Activated T-cell treated with anti-CD3 and anti-CD28 coated beads, Interleukin-2, amount 50 U/mL, for 4 hours (primary cell): ENCODE measurements around the gene DHRS2. TPM values are rescaled to one million over a fixed set of nuclear protein-coding genes. Genes with fewer than 3 reads are reported as not detected.

ENCODE experiments used
- ATAC-seq, 2 donors: fragments of 200-7000 bp; cut with Tn5 transposase; one replicate each; pipeline ENCODE4 v1.10.0; 2021
- DNase-seq: peaks from one replicate; pipeline ENCODE4 v3.0.0-alpha.2; 2020
- H3K27me3 Mint-ChIP-seq: one replicate; pipeline ENCODE4 v1.8.0; 2021; ENCODE audit warnings: low read depth, mixed read lengths
- H3K36me3 Mint-ChIP-seq: one replicate; pipeline ENCODE4 v1.8.0; 2022; ENCODE audit warnings: mixed read lengths; ENCODE audit not compliant: insufficient read depth
- H3K4me1 Mint-ChIP-seq: one replicate; pipeline ENCODE4 v1.8.0; 2021; ENCODE audit warnings: low read depth, mixed read lengths
- H3K4me3 Mint-ChIP-seq: one replicate; pipeline ENCODE4 v1.8.0; 2021; ENCODE audit warnings: mild to moderate bottlenecking, moderate library complexity, mixed read lengths
- H3K9me3 Mint-ChIP-seq: one replicate; pipeline ENCODE4 v1.8.0; 2021; ENCODE audit warnings: mixed read lengths
- total RNA-seq, 3 donors: library from RNA; stranded (reverse); gene quantifications; one replicate each; pipeline ENCODE4 v1.2.1, GENCODE V29; 2021

Gene DHRS2
- total RNA-seq, 3 donors from 2014 or later, result 1.4 to 3.2 (median 1.7) TPM

GRCh38 chr14:23693252-23693775 is 57.1 kb downstream of the DHRS2 start:
- H3K36me3 Mint-ChIP-seq, result peaks cover 1% of the 10 kb centered on the region
- no peaks in the 10 kb centered on the region for H3K4me1 Mint-ChIP-seq
- H3K4me3 Mint-ChIP-seq, result no peak overlapping the region
- DNase-seq (no peak), ATAC-seq (no peak)
- H3K9me3 Mint-ChIP-seq, result peaks cover 5% of the 10 kb centered on the region
- H3K27me3 Mint-ChIP-seq, result peaks cover 21% of the 10 kb centered on the region

- Mint-ChIP-seq H3K4me1 (no peaks in the 10 kb centered on the region), H3K27me3 (peaks cover 26% of the 10 kb centered on the region), H3K36me3 (peaks cover 1% of the 10 kb centered on the region), H3K4me3 (no peak overlapping the region), H3K9me3 (peaks cover 5% of the 10 kb centered on the region)
- ATAC-seq, result no peak
- DNase-seq, result no peak
Measured at GRCh38 chr14:23694085-23694948, 58.2 kb downstream of the DHRS2 start.

Other genes with a start within 250 kb of the DHRS2 start
- gene MYH6, start 228.1 kb upstream of the DHRS2 start, total RNA-seq, result not detected
- under 1 TPM in 1 of 3 donors, not detected in 2; 0.03 TPM for gene MYH7, start 200.7 kb upstream of the DHRS2 start, total RNA-seq
- gene NGDN, start 166.7 kb upstream of the DHRS2 start, total RNA-seq, result 100 to 1,000 TPM; 115 to 120 (median 117) TPM
- gene ZFHX2, start 84.6 kb upstream of the DHRS2 start, total RNA-seq, result 1 to 10 TPM in 2 of 3 donors, under 1 TPM in 1; 0.58 to 1.1 (median 1.1) TPM
- 10 to 100 TPM; 17.1 to 18.8 (median 17.6) TPM for gene THTPA, start 80.1 kb upstream of the DHRS2 start, total RNA-seq
- 100 to 1,000 TPM in 2 of 3 donors, 10 to 100 TPM in 1; 86.9 to 113 (median 108) TPM for gene AP1G2, start 68.6 kb upstream of the DHRS2 start, total RNA-seq
- gene JPH4, start 57.6 kb upstream of the DHRS2 start, total RNA-seq, result under 1 TPM; 0.11 to 0.27 (median 0.13) TPM